UCSD-AML1 (cell line): ENCODE measurements around the gene SAP30BP.

Source experiments
- DNase-seq: peaks from one replicate; lab custom pipeline; 2025; ENCODE audit not compliant: unreplicated experiment; lab: John Stamatoyannopoulos, UW

SAP30BP gene

GRCh38 chr17:75684249-75684648 lies 17.1 kb downstream of the SAP30BP start:
- DNase-seq: no peak

- DNase-seq: no peak
Observed at GRCh38 chr17:75684924-75685323, 17.8 kb downstream of the SAP30BP start.

- no peak for DNase-seq
Observed at GRCh38 chr17:75685499-75685898, 18.4 kb downstream of the SAP30BP start.

GRCh38 chr17:75688209-75688825 lies 21.2 kb downstream of the SAP30BP start:
- DNase-seq: peak; percentile 61

- no peak for DNase-seq
Observed at GRCh38 chr17:75689441-75689873, 22.3 kb downstream of the SAP30BP start.

- DNase-seq: peak; percentile 47
Observed at GRCh38 chr17:75691371-75691791, 24.2 kb downstream of the SAP30BP start.

- DNase-seq: no peak
Observed at GRCh38 chr17:75691801-75692626, 24.9 kb downstream of the SAP30BP start.

- no peak for DNase-seq
Observed at GRCh38 chr17:75692976-75693375, 25.8 kb downstream of the SAP30BP start.

- DNase-seq: no peak
Observed at GRCh38 chr17:75693500-75694481, 26.7 kb downstream of the SAP30BP start.

- no peak for DNase-seq
Observed at GRCh38 chr17:75694536-75694935, 27.4 kb downstream of the SAP30BP start.

GRCh38 chr17:75695141-75695829 lies 28.1 kb downstream of the SAP30BP start:
- no peak for DNase-seq

- no peak for DNase-seq
Observed at GRCh38 chr17:75695830-75696271, 28.7 kb downstream of the SAP30BP start.

- DNase-seq: no peak
Observed at GRCh38 chr17:75697651-75698291, 30.6 kb downstream of the SAP30BP start.

- no peak for DNase-seq
Observed at GRCh38 chr17:75698659-75699058, 31.5 kb downstream of the SAP30BP start.

GRCh38 chr17:75701288-75701687 lies 34.1 kb downstream of the SAP30BP start:
- DNase-seq: no peak

GRCh38 chr17:75703191-75703590 lies 36.1 kb downstream of the SAP30BP start:
- DNase-seq: no peak

- DNase-seq: no peak
Observed at GRCh38 chr17:75703591-75703990, 36.5 kb downstream of the SAP30BP start.

GRCh38 chr17:75704963-75705875 lies 38.1 kb downstream of the SAP30BP start:
- DNase-seq: no peak
